Stimulated activated CD4-positive, alpha-beta T cell treated with anti-CD3 and anti-CD28 coated beads, Interleukin-2, amount 100 ng/mL, for 24 hours (primary cell): ENCODE measurements around the gene TSKS.

Experiments
- DNase-seq, 2 donors: peaks; one replicate each; pipeline ENCODE4 v3.0.0-alpha.2; 2020

The TSKS gene, protein sequence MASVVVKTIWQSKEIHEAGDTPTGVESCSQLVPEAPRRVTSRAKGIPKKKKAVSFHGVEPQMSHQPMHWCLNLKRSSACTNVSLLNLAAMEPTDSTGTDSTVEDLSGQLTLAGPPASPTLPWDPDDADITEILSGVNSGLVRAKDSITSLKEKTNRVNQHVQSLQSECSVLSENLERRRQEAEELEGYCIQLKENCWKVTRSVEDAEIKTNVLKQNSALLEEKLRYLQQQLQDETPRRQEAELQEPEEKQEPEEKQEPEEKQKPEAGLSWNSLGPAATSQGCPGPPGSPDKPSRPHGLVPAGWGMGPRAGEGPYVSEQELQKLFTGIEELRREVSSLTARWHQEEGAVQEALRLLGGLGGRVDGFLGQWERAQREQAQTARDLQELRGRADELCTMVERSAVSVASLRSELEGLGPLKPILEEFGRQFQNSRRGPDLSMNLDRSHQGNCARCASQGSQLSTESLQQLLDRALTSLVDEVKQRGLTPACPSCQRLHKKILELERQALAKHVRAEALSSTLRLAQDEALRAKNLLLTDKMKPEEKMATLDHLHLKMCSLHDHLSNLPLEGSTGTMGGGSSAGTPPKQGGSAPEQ

DNA sequence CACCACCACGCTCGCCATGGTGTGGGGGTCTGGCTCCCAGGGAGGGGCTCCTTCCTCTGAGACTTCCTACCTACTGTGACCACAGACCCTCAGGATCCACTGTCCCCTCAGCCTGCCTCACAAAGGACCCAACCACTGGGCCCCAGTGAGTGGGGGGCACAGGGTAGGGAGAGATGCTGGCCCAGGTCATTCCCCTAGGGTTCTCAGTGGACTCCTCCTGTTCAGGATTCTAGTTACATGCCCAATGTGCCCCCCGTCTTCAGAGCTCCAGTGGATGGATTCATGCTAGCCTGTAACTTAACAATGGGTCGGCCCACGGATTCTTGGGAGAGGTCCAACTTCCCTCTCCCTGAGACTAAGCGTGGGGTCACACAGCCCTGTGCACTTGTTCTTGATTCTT, at the start of gene TSKS:
Gene TSKS (minus strand): TSS at position 77 of the 400 bp plus-strand sequence. CDS start 59 bp downstream, at position 18.
- DNase-seq = no peak

DNA sequence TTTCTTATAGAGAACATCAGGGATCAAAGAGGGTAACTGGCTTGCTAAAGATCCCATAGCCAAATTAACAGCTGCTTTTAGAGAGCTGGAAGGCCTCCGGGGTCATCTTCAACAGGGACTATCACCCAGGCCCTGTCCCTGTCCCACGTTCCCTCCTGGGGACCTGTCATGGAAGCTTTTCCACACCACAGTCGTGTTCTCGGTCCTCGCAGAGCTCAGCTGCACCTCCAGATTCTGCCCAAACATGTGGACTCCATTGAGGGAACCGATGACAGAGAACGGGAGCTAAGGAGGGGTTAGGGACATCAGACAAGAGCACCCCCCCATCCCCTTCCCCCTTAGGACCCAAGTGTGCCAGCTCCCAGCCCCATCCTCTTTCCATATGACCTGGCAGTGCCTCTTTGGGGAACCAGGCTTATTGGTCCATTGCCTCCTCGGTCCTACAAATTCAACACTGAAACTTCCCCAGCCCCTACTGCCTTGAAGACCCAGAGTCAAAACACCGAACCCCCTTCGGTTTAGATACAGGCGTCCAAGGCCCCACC, 49.4 kb upstream of the TSKS start:
- no peak for DNase-seq

DNA sequence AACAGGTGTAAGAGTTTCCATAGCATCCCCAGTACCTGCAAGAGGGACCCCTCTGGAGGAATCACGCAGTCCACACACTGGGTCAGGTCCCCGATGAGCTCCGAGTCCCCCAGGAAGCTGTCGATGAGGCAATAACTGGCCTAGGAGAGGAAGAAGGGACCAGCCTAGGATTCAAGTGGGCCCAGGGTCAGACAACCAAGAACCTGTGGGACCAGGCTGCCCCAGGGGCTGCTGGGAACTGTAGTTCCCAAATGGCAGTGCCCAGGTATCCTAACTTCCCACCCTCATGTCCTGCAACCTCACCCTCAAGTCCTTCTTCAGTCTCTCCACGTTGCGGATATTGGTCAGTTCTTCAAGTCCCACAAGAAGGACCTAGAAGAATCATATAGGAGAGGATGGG, 48.2 kb upstream of the TSKS start:
- DNase-seq = no peak

DNA sequence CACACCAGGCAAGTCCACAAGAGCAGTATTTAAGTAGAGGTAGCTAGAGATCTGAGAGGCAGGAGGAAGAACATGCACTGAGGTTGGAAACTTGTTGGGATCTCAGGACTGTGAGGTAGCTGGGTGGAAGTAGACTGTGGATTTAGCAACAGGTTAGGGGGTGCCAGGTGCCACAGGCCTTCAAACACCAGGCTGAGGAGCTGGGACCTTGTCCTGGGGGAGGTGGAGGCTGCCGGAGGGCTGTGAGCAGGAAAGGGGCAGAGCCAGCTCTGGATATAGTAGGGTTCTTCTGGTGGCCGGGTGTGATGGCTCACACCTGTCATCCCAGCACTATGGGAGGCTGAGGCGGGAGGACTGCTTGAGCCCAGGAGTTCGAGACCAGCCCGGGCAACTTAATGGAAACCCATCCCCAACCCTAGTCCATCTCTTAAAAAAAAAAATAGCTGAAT, 46.9 kb upstream of the TSKS start:
- no peak for DNase-seq

DNA sequence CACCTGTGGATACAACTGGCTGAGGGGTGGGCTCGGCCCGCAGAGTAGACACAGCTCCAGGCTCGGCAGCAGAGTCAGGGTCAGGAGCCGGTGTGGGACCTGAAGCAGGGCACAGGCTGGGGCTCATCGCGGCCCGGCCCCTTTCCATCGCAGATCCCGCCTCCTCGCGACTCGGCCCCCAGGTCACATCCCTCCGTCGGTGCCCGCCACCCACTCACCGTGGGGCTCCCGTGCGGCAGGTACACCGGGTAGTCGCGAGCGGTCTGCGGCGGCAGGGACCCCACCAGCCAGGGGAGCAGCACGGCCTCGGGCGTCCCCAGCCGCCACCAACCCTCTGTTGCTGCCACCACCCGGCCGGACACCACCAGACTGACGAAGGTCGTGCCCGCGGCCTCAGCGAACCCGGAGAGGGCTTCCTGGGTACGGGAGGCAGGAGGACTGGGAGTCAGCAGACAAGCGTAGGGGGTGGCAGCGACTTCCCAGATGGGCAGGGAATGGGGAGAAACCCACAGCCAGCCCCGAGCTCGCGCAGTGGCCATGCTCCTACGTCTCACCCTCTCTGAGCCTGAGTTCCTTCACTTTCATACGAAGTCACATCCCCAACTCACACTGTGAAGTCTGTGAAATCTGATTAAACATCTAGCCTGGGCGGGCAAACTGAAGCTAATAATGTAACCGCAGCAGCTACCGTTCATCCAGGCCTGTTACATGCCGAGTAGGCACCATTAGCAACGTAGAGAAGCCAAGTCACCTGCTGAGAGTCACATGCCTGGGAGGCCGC, 46.2 kb upstream of the TSKS start:
- peak; percentile 50 to 61 for DNase-seq

DNA sequence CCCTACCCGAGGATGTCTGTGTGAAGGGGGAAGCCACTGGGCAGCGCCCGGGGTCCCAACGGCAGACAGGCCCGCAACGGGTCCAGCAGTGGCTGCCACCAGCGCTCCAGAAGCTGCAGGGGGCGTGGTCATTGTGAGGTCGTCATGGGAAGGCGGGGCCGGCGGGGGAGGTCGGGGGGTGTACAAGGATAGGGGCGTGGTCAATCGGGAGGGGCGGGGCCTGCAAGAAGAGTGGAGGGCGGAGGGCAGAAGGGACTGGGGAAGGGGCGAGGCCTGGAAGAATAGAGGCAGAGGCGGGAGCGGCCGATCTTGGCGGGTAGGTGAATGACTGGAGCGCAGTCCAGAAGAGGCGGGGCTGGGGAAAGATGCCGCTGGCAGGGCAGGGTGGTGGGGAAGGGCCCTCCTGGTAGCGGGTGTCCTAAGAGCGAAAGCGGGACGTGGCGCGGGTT, 45.6 kb upstream of the TSKS start:
- peak; percentile 86 to 90 for DNase-seq

DNA sequence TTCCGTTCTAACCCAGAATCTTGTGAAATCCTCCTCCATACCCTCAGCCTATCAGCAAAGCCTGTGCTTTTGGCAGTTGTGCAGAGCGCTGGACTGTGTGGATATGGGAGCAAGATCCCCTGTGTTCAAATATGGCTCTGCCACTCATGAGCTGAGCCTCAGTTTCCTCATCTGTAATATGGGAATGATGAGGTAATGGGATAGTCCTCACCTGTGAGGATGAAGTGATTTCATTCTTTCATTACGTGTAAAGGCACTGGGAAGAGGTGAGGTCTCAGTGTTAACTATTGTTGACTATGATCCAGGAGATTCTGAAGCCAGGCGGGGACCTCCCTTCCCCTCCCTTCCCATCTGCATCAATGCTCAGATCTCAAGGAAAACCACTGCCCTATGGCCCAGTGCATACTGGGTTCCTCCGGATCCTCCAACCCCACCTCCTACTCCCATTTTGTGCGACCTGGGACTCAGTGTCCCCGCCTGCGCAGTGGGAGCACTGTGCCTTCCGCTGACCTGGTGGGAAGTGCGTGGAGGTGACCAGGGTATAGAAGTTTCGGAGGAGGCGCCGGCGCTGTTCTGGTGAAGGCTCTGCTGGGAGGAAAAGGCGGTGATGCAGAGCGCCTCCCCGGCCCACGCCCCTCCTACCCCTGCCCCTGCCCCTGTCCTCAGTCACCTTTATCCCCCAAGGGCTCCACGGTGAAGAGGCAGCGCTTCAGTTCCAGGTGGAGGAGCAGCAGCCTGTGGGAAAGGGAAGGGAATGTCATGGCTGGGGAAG, 45.0 kb upstream of the TSKS start:
- DNase-seq = no peak

DNA sequence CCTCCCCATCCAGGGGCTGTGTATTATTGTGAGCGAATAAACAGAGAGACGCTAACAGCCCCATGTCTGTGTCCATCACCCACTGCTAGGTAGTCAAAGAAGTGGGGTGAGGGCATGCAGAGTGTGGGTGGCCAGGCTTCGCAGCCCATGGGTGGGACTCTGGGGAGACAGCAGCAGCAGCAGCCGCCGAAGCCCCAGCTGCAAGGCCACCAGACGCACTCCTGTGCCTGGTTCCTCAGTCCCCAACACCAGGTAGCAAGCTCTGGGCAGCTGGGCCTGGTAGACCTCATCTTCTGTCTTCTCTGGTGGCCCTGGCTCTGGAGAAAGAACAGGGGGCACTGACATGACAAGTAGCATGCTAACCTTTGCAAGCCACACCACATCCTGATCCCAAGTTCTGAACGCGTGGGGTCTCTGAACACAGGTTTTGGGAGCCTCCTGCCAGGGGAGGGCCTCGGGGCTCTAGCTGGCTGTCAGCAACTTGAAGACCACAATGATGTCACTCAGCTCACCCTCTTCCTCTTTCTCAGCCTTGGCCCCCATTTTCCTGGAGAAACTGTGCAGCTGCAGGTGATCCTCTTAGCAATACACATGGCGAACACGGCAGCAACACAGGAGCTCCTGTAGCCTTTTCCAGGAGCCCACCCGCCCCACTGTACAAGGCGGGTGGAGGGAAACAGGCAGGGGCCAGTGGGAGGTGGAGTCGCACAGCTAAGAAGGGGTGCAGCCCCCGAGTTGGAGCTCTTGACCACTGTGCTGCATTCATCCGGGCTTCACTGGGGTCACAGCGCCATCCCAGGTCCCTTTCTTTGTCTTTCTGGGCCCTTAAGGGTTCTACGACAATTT, 44.2 kb upstream of the TSKS start:
- no peak for DNase-seq

DNA sequence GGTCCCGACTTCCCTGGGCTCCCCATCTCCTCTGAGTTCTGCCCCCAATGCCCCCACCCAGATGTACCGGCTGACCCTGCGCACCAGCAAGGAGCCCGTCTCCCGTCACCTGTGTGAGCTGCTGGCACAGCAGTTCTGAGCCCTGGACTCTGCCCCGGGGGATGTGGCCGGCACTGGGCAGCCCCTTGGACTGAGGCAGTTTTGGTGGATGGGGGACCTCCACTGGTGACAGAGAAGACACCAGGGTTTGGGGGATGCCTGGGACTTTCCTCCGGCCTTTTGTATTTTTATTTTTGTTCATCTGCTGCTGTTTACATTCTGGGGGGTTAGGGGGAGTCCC, 43.5 kb upstream of the TSKS start:
- DNase-seq = no peak

DNA sequence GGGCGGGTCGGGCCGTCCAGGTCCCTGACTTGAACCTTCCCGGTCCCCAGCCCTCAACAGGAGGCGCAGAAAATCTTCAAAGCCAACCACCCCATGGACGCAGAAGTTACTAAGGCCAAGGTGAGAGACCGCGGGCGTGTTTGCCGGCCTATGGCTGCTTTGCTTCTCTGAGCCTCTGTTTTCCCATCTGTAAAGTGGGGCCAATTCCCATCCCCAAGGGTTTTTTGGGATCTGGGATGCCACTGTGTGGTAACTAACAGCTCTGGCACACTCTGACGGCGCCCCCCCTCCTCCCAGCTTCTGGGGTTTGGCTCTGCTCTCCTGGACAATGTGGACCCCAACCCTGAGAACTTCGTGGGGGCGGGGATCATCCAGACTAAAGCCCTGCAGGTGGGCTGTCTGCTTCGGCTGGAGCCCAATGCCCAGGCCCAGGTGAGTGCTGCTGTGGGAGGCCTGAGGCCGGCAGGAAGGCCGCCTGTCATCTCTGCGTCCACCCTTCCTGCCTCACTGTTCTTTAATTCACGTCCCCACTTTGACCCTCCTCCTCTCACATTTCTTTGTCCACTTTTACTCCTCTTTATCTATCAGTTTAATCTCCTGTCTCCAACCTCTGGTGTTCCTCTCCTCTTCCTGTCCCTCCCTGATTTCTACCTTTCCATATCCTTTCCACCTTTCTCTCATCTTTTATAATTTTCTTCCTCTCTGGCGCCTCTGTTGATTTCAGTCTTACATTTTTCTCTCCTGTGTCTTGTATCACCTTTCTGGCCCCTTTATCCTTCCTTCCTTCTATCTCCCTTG, 42.9 kb upstream of the TSKS start:
- no peak for DNase-seq

DNA sequence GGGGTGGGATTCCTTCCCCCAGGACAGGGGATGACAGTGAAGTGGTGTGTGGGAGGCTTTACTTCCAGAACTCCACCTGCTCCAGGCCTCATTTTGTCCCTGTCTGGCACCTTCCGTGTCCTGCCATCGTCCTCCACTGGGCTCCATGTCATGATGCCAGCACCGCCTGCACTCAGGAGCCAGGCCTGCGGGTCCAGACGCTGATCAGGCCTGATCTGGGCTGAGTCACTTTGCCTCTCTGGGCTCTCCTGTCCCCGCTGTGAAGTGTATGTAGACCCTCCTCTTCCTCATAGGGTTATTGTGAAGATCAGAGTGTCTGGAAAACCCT, 40.4 kb upstream of the TSKS start:
- DNase-seq = no peak

DNA sequence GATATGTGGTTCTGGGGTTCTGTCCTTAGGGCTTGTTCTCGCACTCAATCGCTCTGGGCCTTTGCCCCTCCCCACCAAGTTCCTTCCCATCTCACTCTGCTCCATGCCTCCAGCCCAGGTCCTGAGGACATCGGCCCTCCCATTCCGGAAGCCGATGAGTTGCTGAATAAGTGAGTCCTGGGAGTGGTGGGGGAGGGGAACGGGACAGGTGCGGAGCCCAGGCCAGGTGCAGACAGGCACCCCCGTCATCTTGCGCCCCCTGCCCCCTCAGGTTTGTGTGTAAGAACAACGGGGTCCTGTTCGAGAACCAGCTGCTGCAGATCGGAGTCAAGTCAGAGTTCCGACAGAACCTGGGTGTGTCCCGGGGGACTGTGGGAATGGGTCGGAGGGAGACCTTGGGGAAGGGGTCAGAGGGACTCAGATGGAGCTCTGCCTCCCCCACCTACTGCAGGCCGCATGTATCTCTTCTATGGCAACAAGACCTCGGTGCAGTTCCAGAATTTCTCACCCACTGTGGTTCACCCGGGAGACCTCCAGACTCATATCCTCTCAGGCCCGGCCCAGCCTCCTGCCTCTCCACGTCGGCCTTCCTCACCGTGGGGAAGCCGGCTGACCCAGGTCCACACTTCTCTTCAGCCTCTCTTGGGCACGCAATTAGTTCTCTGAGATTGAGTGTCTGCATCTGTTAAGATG, 39.9 kb upstream of the TSKS start:
- no peak for DNase-seq

DNA sequence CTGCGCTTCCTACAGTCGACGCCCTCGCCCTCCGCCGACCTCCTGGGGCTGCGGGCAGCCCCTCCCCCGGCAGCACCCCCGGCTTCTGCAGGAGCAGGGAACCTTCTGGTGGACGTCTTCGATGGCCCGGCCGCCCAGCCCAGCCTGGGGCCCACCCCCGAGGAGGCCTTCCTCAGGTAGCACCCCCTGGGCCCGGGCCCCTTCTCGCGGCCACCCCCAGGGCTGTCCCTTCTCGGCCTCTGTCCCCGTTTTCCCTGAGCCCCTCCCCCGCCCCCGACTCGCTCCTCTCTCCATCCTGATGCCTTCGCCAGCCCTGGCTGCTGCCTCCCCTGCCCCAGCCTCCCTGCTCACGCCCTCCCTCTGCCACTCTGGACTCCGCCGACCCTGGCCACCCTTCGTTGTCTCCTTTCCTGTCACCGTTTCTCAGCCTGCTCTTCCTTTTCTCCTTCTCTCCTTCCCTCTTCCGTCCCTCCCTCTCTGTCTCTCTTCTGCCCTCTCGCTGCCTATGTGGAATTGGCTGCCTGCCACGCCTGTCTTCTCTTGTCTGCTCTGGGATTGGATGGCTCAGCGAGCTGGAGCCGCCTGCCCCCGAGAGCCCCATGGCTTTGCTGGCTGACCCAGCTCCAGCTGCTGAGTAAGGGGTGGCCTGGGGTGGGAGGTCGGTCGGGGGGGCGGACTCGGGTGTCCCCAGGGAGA, 39.0 kb upstream of the TSKS start:
- no peak for DNase-seq

DNA sequence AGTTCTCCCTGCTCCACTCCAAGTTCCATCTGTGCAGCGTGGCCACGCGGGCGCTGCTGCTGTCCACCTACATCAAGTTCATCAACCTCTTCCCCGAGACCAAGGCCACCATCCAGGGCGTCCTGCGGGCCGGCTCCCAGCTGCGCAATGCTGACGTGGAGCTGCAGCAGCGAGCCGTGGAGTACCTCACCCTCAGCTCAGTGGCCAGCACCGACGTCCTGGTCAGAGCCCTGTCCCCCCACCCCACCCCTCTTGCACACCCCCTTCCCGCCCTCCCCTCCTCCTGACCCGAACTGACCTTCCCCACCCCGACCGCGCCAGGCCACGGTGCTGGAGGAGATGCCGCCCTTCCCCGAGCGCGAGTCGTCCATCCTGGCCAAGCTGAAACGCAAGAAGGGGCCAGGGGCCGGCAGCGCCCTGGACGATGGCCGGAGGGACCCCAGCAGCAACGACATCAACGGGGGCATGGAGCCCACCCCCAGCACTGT, 38.3 kb upstream of the TSKS start:
- no peak for DNase-seq

DNA sequence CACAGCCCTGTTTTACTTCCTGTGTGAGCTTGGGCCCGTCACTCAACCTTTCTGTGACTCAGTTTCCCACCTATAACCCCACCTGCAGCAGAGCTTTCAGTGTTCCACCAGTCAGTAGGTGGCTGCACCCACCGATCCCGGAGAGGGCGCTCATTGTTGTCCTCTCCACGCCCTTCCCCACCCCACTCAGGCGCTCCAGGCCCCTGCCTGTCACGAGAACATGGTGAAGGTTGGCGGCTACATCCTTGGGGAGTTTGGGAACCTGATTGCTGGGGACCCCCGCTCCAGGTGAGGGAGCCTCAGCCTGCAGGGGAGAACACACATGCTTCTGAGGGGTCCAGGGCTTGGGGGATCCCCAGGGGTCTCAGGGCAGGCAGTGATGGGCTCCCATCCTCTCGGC, 37.7 kb upstream of the TSKS start:
- no peak for DNase-seq

DNA sequence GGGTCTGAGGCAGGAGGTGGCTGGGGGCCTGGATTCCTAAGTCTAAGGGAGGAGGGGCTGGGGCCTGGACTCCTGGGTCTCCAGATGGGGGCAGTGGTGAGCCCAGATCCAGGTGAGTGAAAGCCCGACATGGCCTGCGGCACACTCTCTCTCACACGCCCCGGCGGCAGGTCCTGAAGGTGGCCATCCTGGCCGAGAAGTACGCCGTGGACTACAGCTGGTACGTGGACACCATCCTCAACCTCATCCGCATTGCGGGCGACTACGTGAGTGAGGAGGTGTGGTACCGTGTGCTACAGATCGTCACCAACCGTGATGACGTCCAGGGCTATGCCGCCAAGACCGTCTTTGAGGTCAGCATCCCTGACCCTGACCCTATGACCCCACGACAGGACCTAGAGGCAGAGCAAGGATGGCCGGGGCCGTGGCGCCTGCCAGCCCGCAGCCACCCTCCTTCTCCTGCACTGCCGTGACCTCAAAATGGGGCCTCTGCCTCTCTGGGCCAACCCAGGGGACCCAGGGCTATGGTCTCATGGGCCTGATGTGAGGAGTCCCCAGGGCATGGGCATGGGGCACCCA, 36.8 kb upstream of the TSKS start:
- DNase-seq = peak in 1 of 2 donors; percentile 28

DNA sequence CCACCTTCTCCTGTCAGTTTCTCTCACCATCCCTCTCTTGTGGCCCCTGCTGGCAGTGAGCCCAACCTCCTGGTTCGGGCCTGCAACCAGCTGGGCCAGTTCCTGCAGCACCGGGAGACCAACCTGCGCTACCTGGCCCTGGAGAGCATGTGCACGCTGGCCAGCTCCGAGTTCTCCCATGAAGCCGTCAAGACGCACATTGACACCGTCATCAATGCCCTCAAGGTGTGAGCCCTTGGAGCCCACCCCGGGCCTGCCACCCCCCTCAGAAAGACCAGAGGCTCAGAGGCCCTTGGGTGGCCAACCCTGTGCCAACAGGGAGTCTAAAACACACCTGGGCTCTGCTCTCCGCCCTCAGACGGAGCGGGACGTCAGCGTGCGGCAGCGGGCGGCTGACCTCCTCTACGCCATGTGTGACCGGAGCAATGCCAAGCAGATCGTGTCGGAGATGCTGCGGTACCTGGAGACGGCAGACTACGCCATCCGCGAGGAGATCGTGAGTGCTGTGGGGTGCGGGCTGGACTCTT, 36.2 kb upstream of the TSKS start:
- DNase-seq = no peak

DNA sequence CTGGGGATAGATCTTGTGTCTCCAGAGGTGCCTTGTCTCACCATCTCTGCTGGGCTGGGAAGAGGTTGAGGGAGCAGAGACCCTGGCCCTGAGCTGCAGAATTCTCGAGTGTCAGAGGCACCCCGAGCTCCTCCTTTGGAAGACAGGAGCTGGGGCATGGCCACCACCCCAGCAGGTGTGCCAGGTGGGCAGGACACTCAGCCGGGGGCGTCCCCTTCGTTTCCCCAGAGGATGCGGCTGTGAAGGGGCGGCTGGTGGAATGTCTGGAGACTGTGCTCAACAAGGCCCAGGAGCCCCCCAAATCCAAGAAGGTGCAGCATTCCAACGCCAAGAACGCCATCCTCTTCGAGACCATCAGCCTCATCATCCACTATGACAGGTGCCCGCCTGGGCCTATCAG, 35.5 kb upstream of the TSKS start:
- DNase-seq = no peak

DNA sequence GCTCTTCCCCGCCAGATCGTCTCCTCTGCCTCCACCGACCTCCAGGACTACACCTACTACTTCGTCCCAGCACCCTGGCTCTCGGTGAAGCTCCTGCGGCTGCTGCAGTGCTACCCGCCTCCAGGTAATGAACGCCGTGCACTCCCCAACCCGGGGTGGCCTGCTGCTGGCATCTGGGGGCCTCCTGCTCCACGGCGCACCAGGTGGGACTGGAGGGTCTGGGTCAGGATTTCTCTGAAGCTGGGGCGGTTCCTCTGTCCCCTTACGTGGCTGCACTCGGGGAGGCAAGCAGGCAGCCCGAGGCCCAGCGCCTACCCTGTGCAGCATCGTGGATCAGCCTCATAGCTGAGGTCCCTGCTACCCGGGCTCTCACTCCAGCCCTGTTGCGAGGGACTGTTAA, 32.5 kb upstream of the TSKS start:
- DNase-seq = no peak
